Measurements from ENCODE around the gene GGCX.
"Not testable (repeated sequence)": the region's sequence is repeated elsewhere in the genome, so short reads cannot be mapped to it uniquely, and the experiment has no call there.

The GGCX gene

DNA sequence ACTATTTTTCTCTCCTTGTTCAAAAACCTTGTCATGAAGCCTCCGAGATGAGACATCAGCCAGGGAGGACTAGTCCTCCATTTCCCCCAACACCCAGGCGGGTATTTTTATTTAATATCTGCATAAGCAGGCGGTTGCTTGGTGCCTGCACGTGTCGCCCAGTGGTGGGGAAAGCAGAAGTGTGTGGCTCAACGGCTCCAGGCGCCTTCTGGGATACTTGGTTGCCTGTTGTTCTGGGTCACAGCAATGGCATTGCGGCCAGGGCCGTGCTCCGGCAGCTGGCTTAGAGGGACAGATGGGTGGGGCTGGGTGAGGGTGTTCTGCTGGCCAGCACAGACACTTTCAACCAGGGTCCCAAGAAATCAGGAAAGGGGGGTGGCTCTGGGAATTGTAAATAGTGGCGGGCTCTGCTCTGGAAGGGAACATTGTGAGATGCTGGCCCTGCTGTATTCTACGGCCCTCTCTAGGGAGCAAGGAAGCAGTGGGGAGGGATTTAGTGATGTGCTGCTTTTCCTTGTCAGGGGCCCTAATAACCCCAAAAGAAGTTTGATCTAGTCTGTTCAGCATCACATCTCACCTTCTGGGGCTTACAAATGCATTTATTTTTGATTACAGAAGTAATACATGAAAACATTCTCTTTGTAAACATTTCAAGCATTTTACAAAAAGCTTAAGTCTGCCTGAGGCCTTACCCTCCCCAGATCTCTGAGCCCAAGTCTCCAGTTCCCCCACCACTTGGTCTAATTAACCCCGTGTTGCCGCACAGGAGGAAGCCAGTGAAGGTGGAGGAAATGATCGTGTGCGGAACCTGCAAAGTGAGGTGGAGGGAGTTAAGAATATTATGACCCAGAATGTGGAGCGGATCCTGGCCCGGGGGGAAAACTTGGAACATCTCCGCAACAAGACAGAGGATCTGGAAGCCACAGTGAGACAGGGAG, 17.2 kb upstream of the GGCX start:
- peak overlapping the region; percentile 83 for H3K27ac ChIP-seq
- DNase-seq (ENCODE audit: low read depth, low spot score) = no peak

DNA sequence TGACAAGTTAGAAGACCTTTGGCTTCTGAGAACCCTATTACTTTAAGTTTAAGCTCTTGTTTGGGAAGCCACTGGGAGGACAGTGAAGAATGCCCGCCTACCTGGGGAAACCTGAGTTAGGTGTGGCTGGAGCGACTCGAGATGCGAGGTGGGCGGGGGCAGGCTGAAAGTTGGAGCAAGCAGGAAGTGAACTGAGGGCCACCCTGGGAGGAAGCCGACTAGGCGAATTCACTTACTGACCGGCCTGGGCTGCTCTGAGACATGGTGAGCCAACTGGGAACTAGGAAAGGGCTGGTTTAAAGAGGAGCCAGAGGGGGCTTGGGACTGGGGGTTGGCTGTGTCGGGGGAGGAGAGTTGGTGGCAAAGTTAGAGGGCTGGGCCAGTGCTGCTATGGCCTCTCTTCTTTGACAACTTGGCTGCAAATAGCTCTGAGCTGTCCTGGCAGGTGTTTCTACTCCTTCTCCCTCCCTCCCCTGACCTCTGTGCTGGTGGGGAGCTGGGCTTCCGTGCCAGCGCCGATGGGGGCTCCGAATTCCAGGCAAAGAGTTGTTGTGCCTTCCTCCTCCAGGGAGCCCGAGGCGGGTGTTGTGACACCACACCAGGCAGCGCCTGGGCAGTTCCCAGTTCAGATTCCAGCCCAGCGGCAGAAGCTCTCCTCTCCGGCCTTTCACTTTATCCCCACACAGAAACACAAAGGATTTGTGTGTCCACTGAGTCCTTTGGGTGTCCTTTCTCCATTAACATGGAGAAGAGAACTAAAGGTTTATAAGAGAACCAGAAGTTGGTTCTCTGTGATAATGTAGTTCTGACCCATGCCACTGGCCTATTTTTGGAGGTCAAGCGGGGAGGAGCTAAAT, 16.3 kb upstream of the GGCX start, which contains the start of gene VAMP8:
TSS of gene VAMP8 (plus strand) at position 201 of the 857 bp plus-strand sequence. CDS start at position 262, 61 bp downstream.
- peak within 1 kb of the TSS; percentile 83 for H3K27ac ChIP-seq
- no peak for DNase-seq (ENCODE audit: low read depth, low spot score)

DNA sequence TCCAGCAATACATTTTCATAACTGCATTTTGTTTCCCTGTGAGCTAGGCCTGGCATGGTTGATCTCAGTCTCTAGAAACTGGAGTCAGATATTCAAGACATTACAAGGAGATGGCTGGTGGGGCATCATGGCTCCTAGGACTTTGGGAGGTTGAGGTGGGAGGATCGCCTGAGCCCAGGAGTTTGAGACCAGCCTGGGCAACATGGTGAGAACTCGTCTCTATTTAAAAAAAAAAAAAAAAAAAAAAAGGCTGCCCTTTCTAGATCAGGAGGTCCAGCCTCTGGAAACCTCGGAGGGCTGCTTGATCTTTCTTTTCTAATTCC, 15.7 kb upstream of the GGCX start:
- peak overlapping the region; percentile 83 for H3K27ac ChIP-seq
- DNase-seq (ENCODE audit: low read depth, low spot score) = no peak

GRCh38 chr2:85575739-85576138, 14.4 kb upstream of the GGCX start:
- no peak overlapping the region for H3K27ac ChIP-seq
- no peak for DNase-seq (ENCODE audit: low read depth, low spot score)

DNA sequence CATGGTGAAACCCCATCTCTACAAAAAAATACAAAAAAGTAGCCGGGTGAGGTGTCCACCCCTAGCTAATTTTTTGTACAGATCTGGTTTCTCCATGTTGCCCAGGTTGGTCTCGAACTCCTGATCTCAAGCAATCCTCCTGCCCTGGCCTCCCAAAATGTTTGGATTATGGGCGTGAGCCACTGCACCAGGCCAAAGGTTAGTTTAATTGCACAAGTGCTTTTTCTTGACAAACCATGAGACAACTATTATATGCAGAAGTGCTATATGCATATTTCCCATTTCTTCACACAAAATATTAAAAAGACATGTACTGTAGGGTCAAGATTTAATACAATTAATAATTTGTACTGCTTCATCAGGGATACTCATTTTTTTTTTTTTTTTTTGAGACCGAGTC, 5.0 kb upstream of the GGCX start:
- no peak for DNase-seq (ENCODE audit: low read depth, low spot score)
- H3K27ac ChIP-seq = no peak overlapping the region

GRCh38 chr2:85564144-85564563, 2.9 kb upstream of the GGCX start:
- H3K27ac ChIP-seq = no peak overlapping the region
- DNase-seq (ENCODE audit: low read depth, low spot score) = no peak

DNA sequence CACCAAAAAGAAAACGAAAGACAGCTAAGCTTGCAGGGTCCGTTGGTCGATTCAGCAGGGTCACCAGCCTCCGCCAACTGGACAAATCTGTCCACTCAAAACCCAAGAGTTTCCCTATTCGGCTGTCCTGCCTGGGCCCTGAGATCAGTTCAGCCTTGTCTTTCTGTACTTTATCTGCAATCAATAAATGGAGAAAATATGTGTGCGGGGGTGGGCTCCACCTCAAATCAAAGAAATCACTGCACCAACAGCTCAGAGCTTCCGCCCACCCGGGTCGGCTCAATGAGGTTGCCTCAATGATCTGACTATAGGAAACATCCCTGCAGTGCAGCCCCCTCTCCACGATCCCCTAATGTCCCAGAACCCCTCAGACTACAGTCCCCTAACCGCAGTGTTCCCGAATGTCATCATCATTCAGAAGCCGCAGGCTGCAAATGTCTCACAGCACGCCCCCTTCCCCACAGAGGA, 447 bp downstream of the GGCX start:
- no peak for DNase-seq (ENCODE audit: low read depth, low spot score)
- peak overlapping the region; percentile 48 for H3K27ac ChIP-seq

- not testable (repeated sequence) for H3K27ac ChIP-seq; DNase-seq (ENCODE audit: low read depth, low spot score)
These were observed 928 bp downstream of the GGCX start for GRCh38 chr2:85560403-85560726.

GRCh38 chr2:85558160-85558559, 3.1 kb downstream of the GGCX start:
- DNase-seq (ENCODE audit: low read depth, low spot score) = no peak
- no peak overlapping the region for H3K27ac ChIP-seq

DNA sequence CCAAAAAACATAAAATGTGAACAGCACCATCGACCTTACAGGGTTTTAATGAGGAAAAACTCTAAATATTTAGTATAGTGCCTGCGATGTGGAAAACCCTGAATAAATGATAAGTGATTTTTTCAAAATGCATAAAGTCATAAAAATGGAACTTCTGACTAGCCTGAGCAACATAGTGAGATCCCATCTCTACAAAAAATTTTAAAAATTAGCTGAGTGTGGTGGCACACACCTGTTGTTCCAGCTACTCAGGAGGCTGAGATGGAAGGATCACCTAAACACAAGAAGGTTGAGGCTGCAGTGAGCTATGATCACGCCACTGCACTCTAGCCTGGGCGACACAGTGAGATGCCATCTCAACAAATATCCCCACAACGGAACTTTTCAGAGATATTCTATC, 4.2 kb downstream of the GGCX start:
- no peak overlapping the region for H3K27ac ChIP-seq
- no peak for DNase-seq (ENCODE audit: low read depth, low spot score)

- no peak overlapping the region for H3K27ac ChIP-seq
- no peak for DNase-seq (ENCODE audit: low read depth, low spot score)
These were observed 6.2 kb downstream of the GGCX start for GRCh38 chr2:85554980-85555612.

GRCh38 chr2:85553184-85553583, 8.1 kb downstream of the GGCX start:
- DNase-seq (ENCODE audit: low read depth, low spot score) = no peak
- no peak overlapping the region for H3K27ac ChIP-seq

- H3K27ac ChIP-seq = no peak overlapping the region
- no peak for DNase-seq (ENCODE audit: low read depth, low spot score)
These were observed 9.3 kb downstream of the GGCX start for GRCh38 chr2:85551698-85552678.

DNA sequence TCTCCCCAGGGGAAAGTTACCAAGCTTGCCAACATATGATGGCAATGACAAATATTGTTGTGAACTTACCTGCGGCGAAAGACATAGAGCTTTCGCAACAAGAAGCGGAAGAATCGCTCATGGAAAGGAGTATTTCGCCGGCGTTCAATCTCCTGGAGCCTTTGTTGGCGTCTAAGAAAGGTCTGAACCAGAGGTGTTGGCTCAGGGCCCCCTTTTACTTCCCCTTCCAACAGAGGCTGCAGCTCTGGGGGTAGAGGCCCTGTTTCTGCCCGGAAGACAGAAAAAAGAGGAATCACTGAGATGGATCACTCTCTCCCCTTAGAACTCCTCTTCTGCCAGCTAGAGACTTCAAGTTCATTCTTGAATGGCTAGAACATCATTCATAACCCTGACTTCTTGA, 10.8 kb downstream of the GGCX start:
- H3K27ac ChIP-seq = peak overlapping the region; percentile 25
- DNase-seq (ENCODE audit: low read depth, low spot score) = no peak

DNA sequence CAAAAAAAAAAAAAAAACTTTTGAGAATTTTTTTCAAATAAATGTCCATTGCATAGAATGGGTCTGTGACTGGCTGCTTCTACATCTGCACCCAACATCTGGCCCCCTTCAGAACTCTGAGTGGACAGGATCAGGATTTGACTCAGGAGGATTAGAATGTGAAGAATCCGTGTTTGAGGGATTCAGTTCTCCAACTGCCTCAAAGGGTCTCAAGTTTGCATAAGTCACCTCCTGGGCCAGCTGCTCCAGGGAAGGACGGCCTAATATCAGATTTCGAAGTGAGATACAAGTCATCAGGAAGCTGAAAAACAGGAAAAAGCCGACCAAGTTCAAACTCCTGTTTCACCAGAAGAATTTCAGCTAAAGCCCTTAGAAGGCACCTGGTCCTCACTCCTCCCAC, 11.5 kb downstream of the GGCX start:
- DNase-seq (ENCODE audit: low read depth, low spot score) = no peak
- peak overlapping the region; percentile 25 for H3K27ac ChIP-seq

GRCh38 chr2:85549095-85549494, 12.2 kb downstream of the GGCX start:
- no peak for DNase-seq (ENCODE audit: low read depth, low spot score)
- H3K27ac ChIP-seq = no peak overlapping the region

GRCh38 chr2:85548608-85548900, 12.7 kb downstream of the GGCX start:
- no peak for DNase-seq (ENCODE audit: low read depth, low spot score)
- peak overlapping the region; percentile 90 for H3K27ac ChIP-seq

GRCh38 chr2:85547859-85548607, 13.3 kb downstream of the GGCX start:
- peak overlapping the region; percentile 90 for H3K27ac ChIP-seq
- DNase-seq (ENCODE audit: low read depth, low spot score) = no peak

All from epithelial cell of prostate (primary cell).